Activated T-cell treated with anti-CD3 and anti-CD28 coated beads, Interleukin-2, amount 50 U/mL, for 4 hours (primary cell): ENCODE measurements around the gene ZNF718. TPM values are rescaled to one million over a fixed set of nuclear protein-coding genes. Genes with fewer than 3 reads are reported as not detected.
"Not testable (repeated sequence)": the region's sequence is repeated elsewhere in the genome, so short reads cannot be mapped to it uniquely, and the experiment has no call there.

Source experiments
- ATAC-seq, 2 donors: fragments of 200-7000 bp; cut with Tn5 transposase; one replicate each; pipeline ENCODE4 v1.10.0; 2021
- DNase-seq: peaks from one replicate; pipeline ENCODE4 v3.0.0-alpha.2; 2020
- H3K27me3 Mint-ChIP-seq: one replicate; pipeline ENCODE4 v1.8.0; 2021; ENCODE audit warnings: low read depth, mixed read lengths
- H3K36me3 Mint-ChIP-seq: one replicate; pipeline ENCODE4 v1.8.0; 2022; ENCODE audit warnings: mixed read lengths; ENCODE audit not compliant: insufficient read depth
- H3K4me1 Mint-ChIP-seq: one replicate; pipeline ENCODE4 v1.8.0; 2021; ENCODE audit warnings: low read depth, mixed read lengths
- H3K4me3 Mint-ChIP-seq: one replicate; pipeline ENCODE4 v1.8.0; 2021; ENCODE audit warnings: mild to moderate bottlenecking, moderate library complexity, mixed read lengths
- H3K9me3 Mint-ChIP-seq: one replicate; pipeline ENCODE4 v1.8.0; 2021; ENCODE audit warnings: mixed read lengths
- total RNA-seq, 3 donors: library from RNA; stranded (reverse); gene quantifications; one replicate each; pipeline ENCODE4 v1.2.1, GENCODE V29; 2021

The ZNF718 gene
- total RNA-seq, 3 donors from 2014 or later: 4.5 to 6.4 (median 5.7) TPM

DNA sequence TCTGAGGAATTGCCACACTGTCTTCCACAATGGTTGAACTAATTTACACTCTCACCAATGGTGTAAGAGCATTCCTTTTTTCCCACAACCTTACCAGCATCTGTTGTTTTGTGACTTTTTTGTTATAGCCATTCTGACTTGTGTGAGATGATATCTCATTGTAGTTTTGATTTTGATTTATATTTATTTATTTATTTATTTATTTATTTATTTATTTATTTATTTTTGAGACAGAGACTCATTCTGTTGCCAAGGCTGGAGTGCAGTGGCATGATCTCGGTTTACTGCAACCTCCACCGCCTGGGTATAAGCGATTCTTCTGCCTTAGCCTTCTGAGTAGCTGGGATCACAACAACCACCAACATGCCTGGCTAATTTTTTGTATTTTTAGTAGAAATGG lies 57.9 kb downstream of the ZNF718 start:
- H3K4me1 Mint-ChIP-seq, DNase-seq, H3K27me3 Mint-ChIP-seq, ATAC-seq, H3K4me3 Mint-ChIP-seq: not testable (repeated sequence)
- Mint-ChIP-seq H3K36me3 (peaks cover 32% of the 10 kb centered on the region), H3K9me3 (peaks cover 63% of the 10 kb centered on the region)

DNA sequence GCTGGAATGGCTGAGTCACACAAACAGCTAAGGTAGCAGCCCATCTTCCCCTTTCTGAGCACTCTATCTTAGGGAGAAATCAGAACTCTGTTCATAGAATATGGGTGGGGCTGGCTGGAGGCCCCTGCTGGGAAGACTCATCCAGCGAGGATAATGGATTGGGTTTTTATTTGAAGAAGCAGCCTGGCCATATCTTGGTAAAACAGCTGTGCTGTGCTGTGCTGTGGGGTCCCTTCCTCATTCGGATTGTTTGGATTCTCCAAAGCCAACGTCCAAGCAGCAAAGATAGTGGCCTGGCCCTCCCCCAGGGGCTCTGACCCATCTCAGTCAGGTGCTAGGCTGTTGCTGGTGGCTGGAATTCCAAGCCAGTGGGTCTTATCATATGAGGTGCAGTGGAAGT lies 63.8 kb downstream of the ZNF718 start:
- H3K4me3 Mint-ChIP-seq: no peak overlapping the region

DNA sequence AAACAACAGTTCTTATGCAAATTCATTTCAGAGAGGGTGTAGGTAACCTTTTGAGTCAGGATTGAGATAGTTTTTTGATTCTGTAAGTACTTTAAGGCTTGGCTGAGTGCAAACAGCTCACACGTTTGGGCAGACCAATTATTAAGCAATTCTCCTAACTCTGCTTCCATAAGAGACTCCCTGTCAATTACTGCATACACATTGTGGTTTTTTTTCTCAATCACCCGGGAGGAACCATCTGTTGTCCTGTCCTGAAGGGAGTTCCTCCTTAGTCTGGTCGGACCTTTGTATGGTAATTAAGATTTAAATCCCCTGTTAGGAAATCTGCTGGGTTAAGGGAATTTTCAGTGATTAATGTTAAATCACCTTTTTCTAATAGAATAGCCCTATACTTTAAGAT lies 70.9 kb downstream of the ZNF718 start:
- not testable (repeated sequence) for H3K27me3 Mint-ChIP-seq, H3K4me1 Mint-ChIP-seq, ATAC-seq, H3K4me3 Mint-ChIP-seq, DNase-seq
- peaks cover 14% of the 10 kb centered on the region for H3K36me3 Mint-ChIP-seq
- peaks cover 56% of the 10 kb centered on the region for H3K9me3 Mint-ChIP-seq

More for the DNA sequence above, 63.8 kb downstream of the ZNF718 start:
- Mint-ChIP-seq H3K36me3 (peaks cover 19% of the 10 kb centered on the region), H3K9me3 (peaks cover 44% of the 10 kb centered on the region), H3K27me3 (no peaks in the 10 kb centered on the region), H3K4me1 (no peaks in the 10 kb centered on the region)
- ATAC-seq (no peak), DNase-seq (no peak)

DNA sequence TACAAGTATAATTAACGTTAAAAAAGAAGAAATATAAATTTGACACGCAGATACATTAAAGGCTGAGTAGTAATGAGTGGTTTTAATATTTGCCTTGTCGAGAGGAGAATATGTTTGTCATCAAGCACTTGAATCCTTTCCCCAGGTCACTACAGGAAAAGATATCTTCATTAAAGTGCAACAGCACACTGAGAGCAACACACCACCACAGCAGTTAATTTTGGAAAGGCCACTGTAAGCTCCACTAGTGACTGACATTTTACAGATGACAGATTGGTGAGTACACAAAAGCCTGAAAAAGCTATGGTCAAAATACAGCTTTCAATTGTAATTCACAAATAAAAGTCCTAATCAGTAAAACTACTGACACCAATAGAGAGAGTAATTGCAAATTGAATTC lies 76.6 kb downstream of the ZNF718 start:
- Mint-ChIP-seq H3K4me1 (no peaks in the 10 kb centered on the region), H3K27me3 (no peaks in the 10 kb centered on the region), H3K4me3 (no peak overlapping the region), H3K9me3 (peaks cover 58% of the 10 kb centered on the region), H3K36me3 (peaks cover 34% of the 10 kb centered on the region)
- DNase-seq (no peak), ATAC-seq (no peak)

DNA sequence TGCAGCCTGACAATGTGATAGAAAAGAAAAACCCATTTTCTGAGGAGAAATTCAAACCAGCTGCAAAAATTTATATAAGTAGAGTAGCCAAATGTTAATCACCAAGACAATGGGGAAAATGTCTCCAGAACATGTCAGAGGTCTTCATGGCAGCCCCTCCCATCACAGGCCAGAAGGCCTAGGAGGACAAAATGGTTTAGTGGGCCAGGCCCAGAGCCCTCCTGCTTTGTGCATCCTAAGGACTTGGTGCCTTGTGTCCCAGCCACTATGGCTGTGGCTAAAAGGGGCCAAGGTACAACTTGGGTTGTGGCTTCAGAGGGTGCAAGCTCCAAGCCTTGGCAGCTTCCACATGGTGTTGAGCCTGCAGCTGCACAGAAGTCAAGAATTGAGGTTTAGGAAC lies 78.5 kb downstream of the ZNF718 start:
- Mint-ChIP-seq H3K36me3 (peaks cover 37% of the 10 kb centered on the region), H3K9me3 (peaks cover 58% of the 10 kb centered on the region)
- not testable (repeated sequence) for H3K4me3 Mint-ChIP-seq, DNase-seq, H3K27me3 Mint-ChIP-seq, ATAC-seq, H3K4me1 Mint-ChIP-seq

DNA sequence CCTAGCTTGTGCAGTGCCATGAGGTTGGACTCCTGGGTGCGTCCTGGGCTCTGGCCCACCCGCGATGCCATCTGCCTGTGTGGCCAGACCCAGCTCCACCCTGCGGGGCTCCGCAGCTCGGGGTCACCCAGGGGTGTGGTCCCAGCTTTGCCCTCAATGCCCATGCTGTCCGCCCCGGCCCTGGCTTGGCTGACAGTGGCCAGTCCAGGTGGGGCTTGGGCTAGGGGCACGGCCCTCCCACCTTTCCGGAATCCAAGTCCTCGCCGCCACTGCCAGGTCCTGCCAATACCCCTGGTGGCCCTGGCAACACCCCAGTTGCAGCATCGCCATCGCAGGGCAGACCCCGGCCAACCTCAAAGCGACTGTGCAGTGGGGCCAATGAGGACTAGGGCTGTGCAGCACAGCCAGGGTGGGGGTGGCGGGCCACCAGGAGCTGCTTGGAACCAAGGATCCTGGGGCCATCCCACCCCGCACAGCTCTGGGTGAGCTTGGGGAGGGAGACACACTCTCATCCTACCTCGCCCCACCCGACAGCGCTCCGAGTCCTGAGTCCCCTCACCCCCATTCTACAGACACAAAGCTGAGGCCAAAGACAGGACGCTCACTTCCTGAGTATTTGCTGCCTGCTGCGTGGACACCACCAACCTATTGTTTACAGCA lies 80.9 kb downstream of the ZNF718 start:
- no peak overlapping the region for H3K4me3 Mint-ChIP-seq
- DNase-seq: no peak
- H3K27me3 Mint-ChIP-seq: no peaks in the 10 kb centered on the region
- ATAC-seq: no peak
- peaks cover 36% of the 10 kb centered on the region for H3K36me3 Mint-ChIP-seq
- peaks cover 58% of the 10 kb centered on the region for H3K9me3 Mint-ChIP-seq
- H3K4me1 Mint-ChIP-seq: peaks cover 19% of the 10 kb centered on the region

DNA sequence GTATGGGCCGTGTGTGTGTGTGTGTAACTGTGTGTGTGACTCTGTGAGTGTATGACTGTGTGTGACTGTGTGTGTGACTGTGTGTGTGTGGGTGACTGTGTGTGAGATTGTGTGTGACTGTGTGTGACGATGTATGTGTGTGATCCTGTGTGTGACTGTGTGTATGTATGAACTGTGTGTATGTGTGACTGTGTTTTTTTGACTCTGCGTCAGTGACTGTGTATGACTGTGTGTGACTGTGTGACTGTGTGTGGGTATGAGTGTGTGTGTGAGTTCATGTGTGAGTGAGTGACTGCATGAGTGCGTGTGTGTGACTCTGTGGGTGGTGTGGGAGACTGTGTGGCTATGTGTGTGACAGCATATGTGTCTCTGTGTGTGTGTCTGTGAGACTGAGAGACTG lies 81.8 kb downstream of the ZNF718 start:
- no peaks in the 10 kb centered on the region for H3K27me3 Mint-ChIP-seq
- DNase-seq (no peak), ATAC-seq (no peak)
- peaks cover 34% of the 10 kb centered on the region for H3K36me3 Mint-ChIP-seq
- no peak overlapping the region for H3K4me3 Mint-ChIP-seq
- H3K9me3 Mint-ChIP-seq: peaks cover 55% of the 10 kb centered on the region
- peaks cover 26% of the 10 kb centered on the region for H3K4me1 Mint-ChIP-seq

DNA sequence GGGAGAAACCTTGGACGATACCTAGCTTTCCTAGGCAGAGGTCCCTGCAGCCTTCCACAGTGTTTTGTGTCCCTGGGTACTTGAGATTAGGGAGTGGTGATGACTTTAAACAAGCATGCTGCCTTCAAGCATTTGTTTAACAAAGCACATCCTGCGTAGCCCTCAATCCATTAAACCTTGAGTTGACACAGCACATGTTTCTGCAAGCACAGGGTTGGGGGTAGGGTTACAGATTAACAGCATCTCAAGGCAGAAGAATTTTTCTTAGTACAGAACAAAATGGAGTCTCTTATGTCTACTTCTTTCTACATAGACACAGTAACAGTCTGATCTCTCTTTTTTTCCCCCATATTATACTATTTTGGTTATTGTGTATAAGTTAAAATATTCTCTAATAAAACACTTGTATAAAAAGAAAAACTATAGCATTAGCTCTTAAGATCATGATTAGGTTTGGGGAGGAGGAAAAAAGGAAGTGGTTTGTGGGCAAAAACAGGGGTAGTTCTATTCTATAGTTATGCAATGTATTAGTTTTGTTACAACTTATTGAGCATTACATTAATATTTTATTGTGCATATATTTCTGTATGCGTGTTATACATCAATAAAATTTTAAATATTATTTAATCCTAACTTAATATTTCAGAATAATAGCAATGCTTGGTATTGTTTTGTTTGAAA lies 84.3 kb downstream of the ZNF718 start:
- DNase-seq, H3K4me3 Mint-ChIP-seq, ATAC-seq, H3K27me3 Mint-ChIP-seq: not testable (repeated sequence)
- H3K4me1 Mint-ChIP-seq: peaks cover 37% of the 10 kb centered on the region
- H3K9me3 Mint-ChIP-seq: peaks cover 41% of the 10 kb centered on the region
- H3K36me3 Mint-ChIP-seq: peaks cover 20% of the 10 kb centered on the region

DNA sequence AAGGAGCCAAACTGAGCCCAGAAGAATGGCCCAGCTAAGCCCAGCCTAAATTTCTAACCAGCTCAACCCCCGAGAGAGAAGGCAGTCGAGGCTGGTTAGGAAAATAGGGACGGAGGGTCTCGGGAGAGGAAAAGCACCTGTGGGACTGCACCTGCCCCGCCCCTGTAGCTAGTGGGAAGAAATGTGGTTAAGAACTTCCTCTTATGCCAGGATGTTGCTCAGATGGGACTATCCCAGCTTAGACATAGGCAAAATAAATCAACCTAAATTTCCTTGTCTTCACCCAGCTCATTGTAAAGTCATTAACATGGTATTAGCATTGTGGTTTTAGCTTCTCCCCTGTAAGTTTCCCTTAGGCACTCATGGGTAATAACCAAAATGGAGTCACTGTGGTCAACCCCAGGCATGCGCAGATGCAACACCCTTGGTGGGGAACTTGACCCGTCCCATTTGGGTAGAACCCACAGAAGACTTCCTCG lies 86.8 kb downstream of the ZNF718 start:
- peaks cover 41% of the 10 kb centered on the region for H3K9me3 Mint-ChIP-seq
- DNase-seq (no peak), ATAC-seq (no peak)
- H3K4me1 Mint-ChIP-seq: peaks cover 35% of the 10 kb centered on the region
- H3K27me3 Mint-ChIP-seq: no peaks in the 10 kb centered on the region
- peaks cover 12% of the 10 kb centered on the region for H3K36me3 Mint-ChIP-seq
- no peak overlapping the region for H3K4me3 Mint-ChIP-seq

DNA sequence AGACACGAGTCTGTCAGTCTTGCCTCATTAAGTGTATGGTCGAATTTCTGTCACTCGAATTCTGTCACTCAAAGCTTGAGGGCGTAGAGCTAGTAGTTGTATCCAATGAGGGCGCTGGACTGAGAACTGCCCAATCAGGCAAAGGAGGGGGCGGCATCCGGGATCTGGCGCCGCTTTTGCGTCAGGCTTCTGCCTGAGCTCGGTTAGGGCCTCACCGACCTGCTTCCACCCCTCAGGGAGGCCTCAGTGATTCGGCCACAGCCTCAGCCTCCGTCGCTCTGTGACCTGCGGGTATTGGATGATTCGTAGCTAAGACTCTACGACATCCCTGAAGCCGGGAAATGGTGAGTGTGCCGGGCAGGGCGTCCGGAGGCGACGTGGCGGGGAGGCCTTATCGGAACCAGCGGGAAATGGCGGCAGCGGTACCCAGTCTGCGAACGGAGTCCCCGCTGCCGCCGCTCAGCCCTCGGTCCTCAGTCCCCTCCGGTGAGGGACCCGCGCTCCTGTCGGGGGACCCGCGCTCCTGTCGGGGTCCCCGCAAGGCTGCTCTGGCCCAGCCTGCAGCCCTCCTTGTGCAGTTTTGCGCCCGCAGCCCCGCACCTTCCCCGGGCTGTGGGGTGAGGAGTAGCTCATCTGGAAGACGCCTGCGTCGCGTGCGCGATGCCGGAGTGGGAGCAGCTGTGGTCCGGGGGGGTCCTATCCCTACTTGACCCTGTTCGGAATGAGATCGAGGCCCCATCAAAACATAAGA lies 88.3 kb downstream of the ZNF718 start:
- Mint-ChIP-seq H3K27me3 (no peaks in the 10 kb centered on the region), H3K9me3 (peaks cover 40% of the 10 kb centered on the region), H3K36me3 (peaks cover 9% of the 10 kb centered on the region), H3K4me1 (peaks cover 31% of the 10 kb centered on the region), H3K4me3 (peak overlapping the region; percentile 8)
- no peak for ATAC-seq
- no peak for DNase-seq

DNA sequence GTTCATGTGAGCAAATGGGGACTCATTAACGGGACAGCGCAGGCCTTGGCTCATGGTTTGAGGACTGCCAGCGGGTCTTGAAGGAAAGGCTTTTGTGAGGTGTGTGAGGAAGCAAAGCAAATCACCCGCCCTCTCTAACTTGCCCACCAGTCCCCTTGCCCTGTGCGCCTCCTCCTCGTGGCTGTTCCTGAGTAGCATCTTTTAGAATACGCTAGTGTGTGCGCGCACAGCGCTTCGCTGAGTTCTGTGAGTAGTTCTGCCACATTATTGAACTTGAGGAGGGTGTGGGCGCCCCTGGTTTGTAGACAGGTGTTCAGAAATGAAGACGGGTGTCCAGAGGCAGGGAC lies 88.9 kb downstream of the ZNF718 start:
- not testable (repeated sequence) for H3K36me3 Mint-ChIP-seq, ATAC-seq, H3K27me3 Mint-ChIP-seq, DNase-seq
- Mint-ChIP-seq H3K4me1 (peaks cover 28% of the 10 kb centered on the region), H3K9me3 (peaks cover 34% of the 10 kb centered on the region), H3K4me3 (peak overlapping the region; percentile 8)

Other genes starting within 250 kb of the ZNF718 start
- gene ZNF595, start 71.2 kb upstream of the ZNF718 start, total RNA-seq: 1 to 10 TPM; 1.8 to 7.3 (median 2.0) TPM
- not detected for gene ZNF732, start 181.0 kb downstream of the ZNF718 start, total RNA-seq
- 10 to 100 TPM; 16.8 to 21.7 (median 19.4) TPM for gene ZNF141, start 213.3 kb downstream of the ZNF718 start, total RNA-seq